Left ventricle myocardium inferior (tissue), 1 donor: ENCODE results near the gene USF2. TPM values are rescaled to one million over a fixed set of nuclear protein-coding genes. Genes with fewer than 3 reads are reported as not detected.

Source experiments
- DNase-seq: peaks from one replicate; pipeline ENCODE4 v3.0.0-alpha.2; 2020
- H3K27ac ChIP-seq: fragments of 200-600 bp; replicated peaks from 2 replicates; pipeline ENCODE4 v1.8.0; 2021
- H3K27me3 ChIP-seq: fragments of 200-600 bp; 2 replicates; pipeline ENCODE4 v1.8.0; 2021; ENCODE audit warnings: low read depth
- H3K36me3 ChIP-seq: fragments of 200-600 bp; 2 replicates; pipeline ENCODE4 v1.8.0; 2021
- H3K4me1 ChIP-seq: fragments of 200-600 bp; 2 replicates; pipeline ENCODE4 v1.8.0; 2021
- H3K4me3 ChIP-seq: fragments of 200-600 bp; 2 replicates; pipeline ENCODE4 v1.8.0; 2021; ENCODE audit warnings: mild to moderate bottlenecking, moderate library complexity
- H3K9me3 ChIP-seq: fragments of 200-600 bp; replicated peaks from 2 replicates; pipeline ENCODE4 v1.8.0; 2021
- CTCF ChIP-seq: fragments of 200-600 bp; IDR thresholded peaks from 2 replicates; pipeline ENCODE4 v1.8.0; 2021; ENCODE audit warnings: antibody characterized with exemption, mild to moderate bottlenecking, borderline replicate concordance
- intact Hi-C: fragments of 100-400 bp; cut with micrococcal nuclease; formaldehyde crosslinking; loops from one replicate; pipeline ENCODE4 v1.11.0; 2022
- total RNA-seq: library from RNA; stranded (reverse); fragmentation: NEBNext Ultra II Directional; extraction: Animal tissue kit (Norgen Biotek cat#: 25700); gene quantifications from one replicate; pipeline ENCODE4 v1.2.1, GENCODE V29; 2021
- donor health status: DM: no; HTN: yes; CAD: no; lungs with severe emphysema.

USF2 gene
- total RNA-seq, 1 donor from 2014 or later, result 147 TPM

- H3K4me1 ChIP-seq, result no peaks in the 10 kb centered on the region
- no peaks in the 10 kb centered on the region for H3K36me3 ChIP-seq
- no peak for DNase-seq
- no peak overlapping the region for H3K4me3 ChIP-seq
- H3K27ac ChIP-seq, result no peak overlapping the region
- peaks cover 76% of the 10 kb centered on the region for H3K27me3 ChIP-seq
- no peaks in the 10 kb centered on the region for H3K9me3 ChIP-seq
- intact Hi-C loops, result no loop called here
- no peak for TF ChIP-seq CTCF
These were observed 24.6 kb downstream of the USF2 start for GRCh38 chr19:35293363-35293739.

- peaks cover 78% of the 10 kb centered on the region for H3K27me3 ChIP-seq
- H3K9me3 ChIP-seq, result no peaks in the 10 kb centered on the region
- no peak for DNase-seq
- TF ChIP-seq CTCF, result no peak
- H3K27ac ChIP-seq, result no peak overlapping the region
- intact Hi-C loops, result no loop called here
- no peaks in the 10 kb centered on the region for H3K4me1 ChIP-seq
- no peak overlapping the region for H3K4me3 ChIP-seq
- no peaks in the 10 kb centered on the region for H3K36me3 ChIP-seq
These were observed 25.0 kb downstream of the USF2 start for GRCh38 chr19:35293808-35294207.

- intact Hi-C loops, result no loop called here
- no peak overlapping the region for H3K4me3 ChIP-seq
- no peak for TF ChIP-seq CTCF
- H3K4me1 ChIP-seq, result no peaks in the 10 kb centered on the region
- H3K27me3 ChIP-seq, result peaks cover 78% of the 10 kb centered on the region
- H3K27ac ChIP-seq, result no peak overlapping the region
- no peaks in the 10 kb centered on the region for H3K9me3 ChIP-seq
- no peaks in the 10 kb centered on the region for H3K36me3 ChIP-seq
- no peak for DNase-seq
These were observed 25.6 kb downstream of the USF2 start for GRCh38 chr19:35294328-35294727.

- no peak overlapping the region for H3K27ac ChIP-seq
- no peak overlapping the region for H3K4me3 ChIP-seq
- peaks cover 84% of the 10 kb centered on the region for H3K27me3 ChIP-seq
- H3K9me3 ChIP-seq, result no peaks in the 10 kb centered on the region
- no peaks in the 10 kb centered on the region for H3K4me1 ChIP-seq
- DNase-seq, result no peak
- TF ChIP-seq CTCF, result no peak
- intact Hi-C loops, result no loop called here
- no peaks in the 10 kb centered on the region for H3K36me3 ChIP-seq
These were observed 26.4 kb downstream of the USF2 start for GRCh38 chr19:35294859-35295791.

GRCh38 chr19:35295792-35296462 is 27.2 kb downstream of the USF2 start:
- no peak for TF ChIP-seq CTCF
- no peak for DNase-seq
- H3K27me3 ChIP-seq, result peaks cover 85% of the 10 kb centered on the region
- H3K4me3 ChIP-seq, result no peak overlapping the region
- no peaks in the 10 kb centered on the region for H3K36me3 ChIP-seq
- no peak overlapping the region for H3K27ac ChIP-seq
- no peaks in the 10 kb centered on the region for H3K4me1 ChIP-seq
- H3K9me3 ChIP-seq, result no peaks in the 10 kb centered on the region
- intact Hi-C loops, result no loop called here
